Thyroid gland (tissue), 4 donors: ENCODE data around the gene DNAJC21. TPM values are rescaled to one million over a fixed set of nuclear protein-coding genes. Genes with fewer than 3 reads are reported as not detected.

Source experiments
- DNase-seq, 2 donors: peaks; one replicate each; pipeline ENCODE4 v3.0.0-alpha.2; 2019
- H3K27ac ChIP-seq, 3 donors: fragments of 200-600 bp; sonication (generic); 1 replicate in 2 of 3; 2 replicates in 1 of 3; pipeline ENCODE4 v1.5.1; 2016 to 2019; ENCODE audit warnings: mild to moderate bottlenecking in 1 of 3, moderate library complexity in 1 of 3
- H3K27me3 ChIP-seq: fragments of 200-600 bp; sonication (generic); one replicate; pipeline ENCODE4 v1.5.1; 2019
- H3K36me3 ChIP-seq, 2 donors: fragments of 200-600 bp; sonication (generic); one replicate each; pipeline ENCODE4 v1.5.1; 2016 to 2019
- H3K4me1 ChIP-seq, 2 donors: fragments of 200-600 bp; sonication (generic); one replicate each; pipeline ENCODE4 v1.5.1; 2017 to 2019
- H3K4me3 ChIP-seq, 3 donors: fragments of 200-600 bp; sonication (generic); replicated peaks in 1 of 3; 1 replicate in 2 of 3; 2 replicates in 1 of 3; pipeline ENCODE4 v1.5.1; 2016; ENCODE audit warnings: mild to moderate bottlenecking in 1 of 3
- H3K9me3 ChIP-seq: fragments of 200-600 bp; sonication (generic); one replicate; pipeline ENCODE4 v1.5.1; 2017
- POLR2A ChIP-seq, 2 donors: fragments of 450-650 bp; IDR thresholded peaks; one replicate each; pipeline ENCODE4 v1.6.1; 2017; ENCODE audit warnings: antibody characterized with exemption in 2 of 2, mild to moderate bottlenecking in 2 of 2, moderate library complexity in 1 of 2
- WGBS, 2 donors: methylation state at CpG; one replicate each; pipeline ENCODE4 v1.1.5; 2017; 5-methylcytosine and 5-hydroxymethylcytosine counted together
- intact Hi-C: fragments of 100-400 bp; cut with DNase I; formaldehyde crosslinking; loops from one replicate; pipeline ENCODE4 v1.15.1; 2023
- total RNA-seq, 4 donors: library from RNA; depleted of rRNA; stranded (reverse); fragments of >200 nt; gene quantifications; one replicate each; pipeline ENCODE4 v1.2.3, GENCODE V29; 2016
- TF ChIP-seq, protein P1 (sequence below), 6 experiments: fragments of 200-600 bp in 3 of 6; fragments of 450-650 bp in 3 of 6; sonication (generic) in 3 of 6; IDR thresholded peaks; one replicate each; pipeline ENCODE4 v1.5.1; 2016 to 2019; ENCODE audit warnings: antibody characterized with exemption in 6 of 6, mild to moderate bottlenecking in 2 of 6, inconsistent platforms in 1 of 6, moderate library complexity in 1 of 6

Gene DNAJC21
- total RNA-seq, 4 donors from 2014 or later: 33.5 to 68.1 (median 48.4) TPM

- DNase-seq: no peak
- no peak overlapping the region for H3K27ac ChIP-seq
- no peaks in the 10 kb centered on the region for H3K9me3 ChIP-seq
- intact Hi-C loops: no loop called here
- H3K27me3 ChIP-seq: no peaks in the 10 kb centered on the region
- H3K36me3 ChIP-seq: no peaks in the 10 kb centered on the region
- 76 to 84% methylated on average over 5 of the region's 5 CpGs for WGBS, 2 donors
- TF ChIP-seq POLR2A (IDR thresholded peaks at IDR 0.05): no peak
- TF ChIP-seq, protein P1, sequence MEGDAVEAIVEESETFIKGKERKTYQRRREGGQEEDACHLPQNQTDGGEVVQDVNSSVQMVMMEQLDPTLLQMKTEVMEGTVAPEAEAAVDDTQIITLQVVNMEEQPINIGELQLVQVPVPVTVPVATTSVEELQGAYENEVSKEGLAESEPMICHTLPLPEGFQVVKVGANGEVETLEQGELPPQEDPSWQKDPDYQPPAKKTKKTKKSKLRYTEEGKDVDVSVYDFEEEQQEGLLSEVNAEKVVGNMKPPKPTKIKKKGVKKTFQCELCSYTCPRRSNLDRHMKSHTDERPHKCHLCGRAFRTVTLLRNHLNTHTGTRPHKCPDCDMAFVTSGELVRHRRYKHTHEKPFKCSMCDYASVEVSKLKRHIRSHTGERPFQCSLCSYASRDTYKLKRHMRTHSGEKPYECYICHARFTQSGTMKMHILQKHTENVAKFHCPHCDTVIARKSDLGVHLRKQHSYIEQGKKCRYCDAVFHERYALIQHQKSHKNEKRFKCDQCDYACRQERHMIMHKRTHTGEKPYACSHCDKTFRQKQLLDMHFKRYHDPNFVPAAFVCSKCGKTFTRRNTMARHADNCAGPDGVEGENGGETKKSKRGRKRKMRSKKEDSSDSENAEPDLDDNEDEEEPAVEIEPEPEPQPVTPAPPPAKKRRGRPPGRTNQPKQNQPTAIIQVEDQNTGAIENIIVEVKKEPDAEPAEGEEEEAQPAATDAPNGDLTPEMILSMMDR (IDR thresholded peaks at IDR 0.05): no peak
- no peak overlapping the region for H3K4me3 ChIP-seq
- H3K4me1 ChIP-seq: no peaks in the 10 kb centered on the region
These were observed 47.0 kb downstream of the DNAJC21 start for GRCh38 chr5:34976347-34976746.

- intact Hi-C loops: no loop called here
- Histone ChIP-seq H3K9me3 (no peaks in the 10 kb centered on the region), H3K4me1 (no peaks in the 10 kb centered on the region), H3K27me3 (no peaks in the 10 kb centered on the region), H3K4me3 (no peak overlapping the region), H3K27ac (no peak overlapping the region), H3K36me3 (no peaks in the 10 kb centered on the region)
- TF ChIP-seq POLR2A (IDR thresholded peaks at IDR 0.05): no peak
- TF ChIP-seq, protein P1 (IDR thresholded peaks at IDR 0.05): no peak
- 21 to 23% methylated on average over 2 of the region's 2 CpGs for WGBS, 2 donors
- no peak for DNase-seq
These were observed 48.7 kb downstream of the DNAJC21 start for GRCh38 chr5:34977934-34978613.

DNA sequence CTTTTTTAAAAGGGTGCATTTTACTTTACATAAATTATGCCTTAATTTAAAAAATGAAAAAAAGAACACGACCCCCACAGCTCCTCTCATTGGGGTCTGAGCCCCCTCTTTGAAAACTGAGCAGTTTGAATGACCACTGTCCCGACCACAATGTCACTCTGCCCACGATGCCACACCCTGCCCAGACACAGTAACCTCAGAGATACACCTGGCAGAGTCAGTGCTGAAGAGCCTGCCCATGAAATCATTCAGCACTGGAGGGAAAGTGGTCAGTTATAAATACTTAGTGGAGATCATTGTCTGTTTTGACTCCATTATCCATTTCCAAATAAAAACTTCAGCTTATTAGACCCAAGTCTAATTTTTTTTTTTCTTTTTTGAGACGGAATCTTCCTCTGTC is 49.3 kb downstream of the DNAJC21 start:
- no peak overlapping the region for H3K4me3 ChIP-seq
- H3K36me3 ChIP-seq: no peaks in the 10 kb centered on the region
- 57 to 74% methylated on average over 4 of the region's 4 CpGs for WGBS, 2 donors
- H3K9me3 ChIP-seq: no peaks in the 10 kb centered on the region
- intact Hi-C loops: no loop called here
- TF ChIP-seq, protein P1 (IDR thresholded peaks at IDR 0.05): no peak
- no peak for TF ChIP-seq POLR2A (IDR thresholded peaks at IDR 0.05)
- H3K27me3 ChIP-seq: no peaks in the 10 kb centered on the region
- no peak overlapping the region for H3K27ac ChIP-seq
- DNase-seq: no peak
- H3K4me1 ChIP-seq: no peaks in the 10 kb centered on the region

DNA sequence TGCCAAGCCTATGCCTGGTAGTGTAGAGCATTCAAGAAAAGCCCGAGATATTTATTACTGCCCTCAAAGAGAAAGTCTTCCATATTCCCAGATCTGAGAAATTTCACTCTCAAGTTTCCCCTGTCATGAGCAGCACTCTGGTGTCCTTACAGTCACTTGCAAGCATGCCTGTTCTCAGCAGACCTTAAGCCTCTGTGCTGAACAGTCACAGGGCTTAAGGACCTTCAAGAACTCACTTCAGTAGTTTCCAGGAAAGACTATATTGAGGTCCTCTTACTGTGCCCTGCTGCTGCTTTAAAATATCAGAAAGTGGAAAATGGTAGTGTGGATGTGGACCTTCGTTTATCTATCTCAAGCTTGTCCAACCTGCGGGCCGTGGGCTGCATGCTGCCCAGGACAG is 53.5 kb downstream of the DNAJC21 start:
- no peaks in the 10 kb centered on the region for H3K27me3 ChIP-seq
- H3K4me1 ChIP-seq: no peaks in the 10 kb centered on the region
- intact Hi-C loops: no loop called here
- WGBS, 2 donors: 51 to 52% methylated on average over 4 of the region's 4 CpGs
- no peaks in the 10 kb centered on the region for H3K9me3 ChIP-seq
- TF ChIP-seq, protein P1 (IDR thresholded peaks at IDR 0.05): no peak
- no peak for TF ChIP-seq POLR2A (IDR thresholded peaks at IDR 0.05)
- DNase-seq: no peak
- no peak overlapping the region for H3K27ac ChIP-seq
- no peaks in the 10 kb centered on the region for H3K36me3 ChIP-seq
- no peak overlapping the region for H3K4me3 ChIP-seq

DNA sequence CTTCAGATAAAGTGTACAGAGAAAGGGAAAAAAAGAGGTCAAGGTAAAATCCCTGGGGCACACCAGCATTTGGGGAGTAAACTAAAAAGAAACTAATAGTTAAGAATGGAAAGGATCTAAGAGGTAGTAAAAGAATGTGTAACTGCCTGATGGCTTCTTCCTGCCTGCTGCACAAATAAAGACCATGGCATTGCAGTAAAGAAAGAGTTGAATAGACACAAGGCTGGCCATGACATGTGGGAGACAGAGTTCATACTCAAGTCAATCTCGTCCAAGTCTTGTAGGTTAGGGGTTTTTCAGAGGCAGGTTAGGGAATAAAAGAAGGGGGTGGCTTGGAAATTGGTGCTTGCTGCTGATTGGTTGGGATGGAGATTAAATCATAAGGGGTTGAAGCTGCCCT is 57.6 kb downstream of the DNAJC21 start:
- DNase-seq: no peak
- WGBS, 2 donors: 78 to 94% methylated on average over 1 of the region's 1 CpG

More for the DNA sequence above, 57.6 kb downstream of the DNAJC21 start:
- H3K27me3 ChIP-seq: no peaks in the 10 kb centered on the region
- H3K4me3 ChIP-seq: no peak overlapping the region
- H3K36me3 ChIP-seq: no peaks in the 10 kb centered on the region
- H3K4me1 ChIP-seq: no peaks in the 10 kb centered on the region
- intact Hi-C loops: no loop called here
- no peak overlapping the region for H3K27ac ChIP-seq
- no peaks in the 10 kb centered on the region for H3K9me3 ChIP-seq
- TF ChIP-seq POLR2A (IDR thresholded peaks at IDR 0.05): no peak
